Kidney epithelial cell (primary cell): ENCODE measurements around the gene FZD4. TPM values are rescaled to one million over a fixed set of nuclear protein-coding genes. Genes with fewer than 3 reads are reported as not detected.

ENCODE experiments used
- DNase-seq: peaks from one replicate; pipeline ENCODE4 v3.0.0-alpha.2; 2010; ENCODE audit warnings: low read depth
- H3K27me3 ChIP-seq: 2 replicates; pipeline ENCODE4 v1.6.0; 2011; ENCODE audit warnings: low read length; ENCODE audit not compliant: control insufficient read depth, insufficient read depth
- H3K36me3 ChIP-seq: 2 replicates; pipeline ENCODE4 v1.5.1; 2011; ENCODE audit warnings: low read length; ENCODE audit not compliant: control insufficient read depth, insufficient read depth
- H3K4me3 ChIP-seq: 2 replicates; pipeline ENCODE4 v1.5.1; 2011; ENCODE audit warnings: low read depth, mild to moderate bottlenecking, control low read depth, low read length
- total RNA-seq: library from RNA; depleted of rRNA; stranded (reverse); fragments of >200 nt; gene quantifications from 2 replicates; pipeline ENCODE4 v1.2.3, GENCODE V29; 2015
- TF ChIP-seq, protein P1 (sequence below): IDR thresholded peaks from 2 replicates; pipeline ENCODE4 v1.5.1; 2011; ENCODE audit warnings: mild to moderate bottlenecking, moderate library complexity, low read length, control low read depth, inconsistent platforms; ENCODE audit not compliant: insufficient read depth, poor library complexity, severe bottlenecking

Gene FZD4
- total RNA-seq, 1 donor from 2014 or later = 7.5 TPM

DNA sequence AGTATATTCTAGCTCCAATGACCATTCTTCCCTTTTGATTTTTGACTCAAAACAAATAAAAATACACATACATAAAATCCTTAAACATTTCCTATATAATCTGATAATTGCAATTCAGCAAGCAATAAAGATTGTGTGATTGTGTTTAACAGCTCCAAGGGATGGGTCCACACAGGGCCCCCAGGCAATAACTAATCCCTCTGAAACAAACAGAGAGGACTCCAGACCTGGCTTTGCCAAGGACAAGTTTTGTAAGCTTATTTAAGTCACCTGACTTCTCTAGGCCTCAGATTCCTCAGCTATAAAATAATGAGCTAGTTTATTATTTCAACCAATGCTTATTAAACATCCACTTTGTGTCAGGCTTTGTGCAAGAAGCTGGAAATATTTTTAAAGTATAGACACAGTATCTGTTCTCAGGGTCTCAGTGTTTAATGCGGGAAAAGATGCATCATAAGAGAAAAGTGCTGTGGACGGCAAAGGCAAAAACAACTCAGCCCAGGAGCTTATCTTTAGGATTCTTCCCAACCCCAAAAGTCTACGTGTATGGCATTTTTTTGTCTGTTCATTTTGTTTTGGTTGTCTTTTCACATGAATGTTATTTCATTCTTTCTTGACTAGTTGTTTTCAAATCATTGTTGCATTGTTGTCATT is 20.1 kb downstream of the FZD4 start:
- Histone ChIP-seq H3K4me3 (no peak overlapping the region), H3K27me3 (no peaks in the 10 kb centered on the region), H3K36me3 (no peaks in the 10 kb centered on the region)
- TF ChIP-seq, protein P1, sequence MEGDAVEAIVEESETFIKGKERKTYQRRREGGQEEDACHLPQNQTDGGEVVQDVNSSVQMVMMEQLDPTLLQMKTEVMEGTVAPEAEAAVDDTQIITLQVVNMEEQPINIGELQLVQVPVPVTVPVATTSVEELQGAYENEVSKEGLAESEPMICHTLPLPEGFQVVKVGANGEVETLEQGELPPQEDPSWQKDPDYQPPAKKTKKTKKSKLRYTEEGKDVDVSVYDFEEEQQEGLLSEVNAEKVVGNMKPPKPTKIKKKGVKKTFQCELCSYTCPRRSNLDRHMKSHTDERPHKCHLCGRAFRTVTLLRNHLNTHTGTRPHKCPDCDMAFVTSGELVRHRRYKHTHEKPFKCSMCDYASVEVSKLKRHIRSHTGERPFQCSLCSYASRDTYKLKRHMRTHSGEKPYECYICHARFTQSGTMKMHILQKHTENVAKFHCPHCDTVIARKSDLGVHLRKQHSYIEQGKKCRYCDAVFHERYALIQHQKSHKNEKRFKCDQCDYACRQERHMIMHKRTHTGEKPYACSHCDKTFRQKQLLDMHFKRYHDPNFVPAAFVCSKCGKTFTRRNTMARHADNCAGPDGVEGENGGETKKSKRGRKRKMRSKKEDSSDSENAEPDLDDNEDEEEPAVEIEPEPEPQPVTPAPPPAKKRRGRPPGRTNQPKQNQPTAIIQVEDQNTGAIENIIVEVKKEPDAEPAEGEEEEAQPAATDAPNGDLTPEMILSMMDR = no peak
- no peak for DNase-seq

GRCh38 chr11:86934582-86934900 is 20.7 kb downstream of the FZD4 start:
- no peak overlapping the region for H3K4me3 ChIP-seq
- no peaks in the 10 kb centered on the region for H3K36me3 ChIP-seq
- no peaks in the 10 kb centered on the region for H3K27me3 ChIP-seq
- no peak for DNase-seq
- TF ChIP-seq, protein P1 = no peak

GRCh38 chr11:86933891-86934581 is 21.2 kb downstream of the FZD4 start:
- DNase-seq = no peak
- H3K4me3 ChIP-seq = no peak overlapping the region
- TF ChIP-seq, protein P1 = no peak
- H3K27me3 ChIP-seq = no peaks in the 10 kb centered on the region
- H3K36me3 ChIP-seq = no peaks in the 10 kb centered on the region

GRCh38 chr11:86932924-86933875 is 22.0 kb downstream of the FZD4 start:
- TF ChIP-seq, protein P1 = no peak
- no peaks in the 10 kb centered on the region for H3K27me3 ChIP-seq
- DNase-seq = no peak
- H3K4me3 ChIP-seq = no peak overlapping the region
- no peaks in the 10 kb centered on the region for H3K36me3 ChIP-seq

GRCh38 chr11:86932259-86932585 is 23.0 kb downstream of the FZD4 start:
- TF ChIP-seq, protein P1 = no peak
- no peak for DNase-seq
- Histone ChIP-seq H3K36me3 (no peaks in the 10 kb centered on the region), H3K27me3 (no peaks in the 10 kb centered on the region), H3K4me3 (no peak overlapping the region)
